PC-9 (cell line): ENCODE data around the gene FLNC. TPM values are rescaled to one million over a fixed set of nuclear protein-coding genes. Genes with fewer than 3 reads are reported as not detected.

Experiments
- BruUV-seq: library from RNA; stranded (reverse); fragments of 400-500 nt; replicated peaks from 2 replicates; lab custom pipeline; 2021; lab: Mats Ljungman, UMichigan
- CTCF ChIA-PET: fragments of 300-600 bp; sonication (Branson Sonifier 250); formaldehyde crosslinking; loops from one replicate; lab custom pipeline; 2022; ENCODE audit warnings: antibody characterized with exemption; lab: Charles Lee
- POLR2A ChIA-PET: fragments of 300-600 bp; sonication (Branson Sonifier 250); formaldehyde crosslinking; loops from one replicate; lab custom pipeline; 2022; ENCODE audit warnings: antibody characterized with exemption; ENCODE audit not compliant: unreplicated experiment; lab: Charles Lee
- DNase-seq, 2 experiments: peaks; one replicate each; pipeline versions ENCODE4 v3.0.0 to v3.0.0-alpha.2; 2015 to 2022; ENCODE audit warnings: mixed read lengths in 1 of 2
- H2AFZ ChIP-seq: fragments of 200-600 bp; sonication (generic); 2 replicates; pipeline ENCODE4 v1.8.1; 2017; ENCODE audit warnings: antibody characterized with exemption
- H3F3A ChIP-seq: fragments of 200-600 bp; sonication (generic); 2 replicates; pipeline ENCODE4 v1.8.1; 2017; ENCODE audit warnings: antibody characterized with exemption, mild to moderate bottlenecking, low read depth; ENCODE audit not compliant: insufficient read depth
- H3K27ac ChIP-seq: fragments of 200-600 bp; sonication (generic); 2 replicates; pipeline ENCODE4 v1.6.1; 2016; ENCODE audit warnings: mixed run types
- H3K27me3 ChIP-seq: fragments of 200-600 bp; sonication (generic); 2 replicates; pipeline ENCODE4 v1.6.1; 2016; ENCODE audit warnings: low read depth, mixed run types; ENCODE audit not compliant: insufficient read depth
- H3K36me3 ChIP-seq: fragments of 200-600 bp; sonication (generic); 2 replicates; pipeline ENCODE4 v1.6.1; 2016; ENCODE audit warnings: low read depth, mixed run types
- H3K4me1 ChIP-seq: fragments of 200-600 bp; sonication (generic); replicated peaks from 2 replicates; pipeline ENCODE4 v1.6.1; 2016; ENCODE audit warnings: mixed run types; ENCODE audit not compliant: insufficient read depth
- H3K4me2 ChIP-seq: fragments of 200-600 bp; sonication (generic); 2 replicates; pipeline ENCODE4 v1.6.1; 2017; ENCODE audit warnings: mixed run types
- H3K4me3 ChIP-seq: fragments of 200-600 bp; sonication (generic); 2 replicates; pipeline ENCODE4 v1.6.1; 2016; ENCODE audit warnings: mixed run types
- H3K79me2 ChIP-seq: fragments of 200-600 bp; sonication (generic); 2 replicates; pipeline ENCODE4 v1.6.1; 2017; ENCODE audit warnings: low read depth, mixed run types
- H3K9me2 ChIP-seq: fragments of 200-600 bp; sonication (generic); 2 replicates; pipeline ENCODE4 v1.8.1; 2017; ENCODE audit warnings: mild to moderate bottlenecking; ENCODE audit not compliant: insufficient read depth
- H3K9me3 ChIP-seq: fragments of 200-600 bp; sonication (generic); 2 replicates; pipeline ENCODE4 v1.8.1; 2016; ENCODE audit warnings: low read depth; ENCODE audit not compliant: insufficient read depth
- H4K20me1 ChIP-seq: fragments of 200-600 bp; sonication (generic); 2 replicates; pipeline ENCODE4 v1.8.1; 2017; ENCODE audit not compliant: insufficient read depth
- CTCF ChIP-seq: fragments of 200-600 bp; sonication (generic); conservative IDR thresholded peaks from 2 replicates; pipeline ENCODE4 v1.6.1; 2017; ENCODE audit warnings: mixed run types, antibody characterized with exemption, mild to moderate bottlenecking, moderate library complexity
- EZH2 ChIP-seq: fragments of 200-600 bp; sonication (generic); IDR thresholded peaks from 2 replicates; pipeline ENCODE4 v1.8.0; 2017; ENCODE audit warnings: antibody characterized with exemption, low read depth
- intact Hi-C: fragments of 100-400 bp; cut with micrococcal nuclease; formaldehyde crosslinking; loops from one replicate; pipeline ENCODE4 v1.10.0; 2022; ENCODE audit not compliant: unreplicated experiment
- total RNA-seq: library from RNA; stranded (reverse); gene quantifications from 2 replicates; pipeline ENCODE4 v1.2.3, GENCODE V29; 2021

FLNC gene
- total RNA-seq, 1 experiment from 2014 or later = 75.5 TPM

GRCh38 chr7:128809363-128809762, 20.8 kb upstream of the FLNC start:
- ChIA-PET CTCF (interaction anchor here (0.5 to 0.6 kb wide), 2 partner anchors 53 to 414 kb away, joined by 3 to 4 read pairs; partner anchors contain the start of gene ATP6V1F), POLR2A (interaction anchor here (0.7 kb wide), 1 partner anchor 354 kb away, joined by 6 read pairs; no protein-coding TSS in a partner anchor)
- TF ChIP-seq EZH2 = no peak
- TF ChIP-seq CTCF = no peak

GRCh38 chr7:128810473-128810872, 19.7 kb upstream of the FLNC start:
- Histone ChIP-seq H3F3A (peaks cover 10% of the 10 kb centered on the region; the same call in 1 of the 2 replicates), H3K27ac (no peak overlapping the region), H3K4me3 (no peak overlapping the region), H3K9me2 (no peaks in the 10 kb centered on the region), H3K79me2 (no peaks in the 10 kb centered on the region), H3K9me3 (no peaks in the 10 kb centered on the region), H3K4me1 (peaks cover 12% of the 10 kb centered on the region), H3K36me3 (no peaks in the 10 kb centered on the region), H3K27me3 (no peaks in the 10 kb centered on the region), H2AFZ (no peak overlapping the region), H3K4me2 (no peak overlapping the region), H4K20me1 (no peaks in the 10 kb centered on the region)
- TF ChIP-seq CTCF = no peak
- no peak for TF ChIP-seq EZH2
- CTCF ChIA-PET = no interaction called here
- DNase-seq = no peak
- intact Hi-C loops = no loop called here
- POLR2A ChIA-PET = no interaction called here
- BruUV-seq = no TSS peak

More at GRCh38 chr7:128809363-128809762, 20.8 kb upstream of the FLNC start:
- Histone ChIP-seq H3K36me3 (no peaks in the 10 kb centered on the region), H3K27ac (no peak overlapping the region), H3K4me2 (no peak overlapping the region), H3K9me2 (no peaks in the 10 kb centered on the region), H3K9me3 (no peaks in the 10 kb centered on the region), H3K79me2 (no peaks in the 10 kb centered on the region), H3F3A (peaks cover 10% of the 10 kb centered on the region; the same call in 1 of the 2 replicates), H4K20me1 (no peaks in the 10 kb centered on the region), H3K4me1 (peaks cover 12% of the 10 kb centered on the region), H3K27me3 (no peaks in the 10 kb centered on the region), H3K4me3 (no peak overlapping the region), H2AFZ (no peak overlapping the region)
- intact Hi-C loops = no loop called here
- no peak for DNase-seq
- no TSS peak for BruUV-seq

GRCh38 chr7:128810997-128811396, 19.2 kb upstream of the FLNC start:
- H3K4me1 ChIP-seq = peaks cover 12% of the 10 kb centered on the region
- no peak overlapping the region for H3K4me3 ChIP-seq
- no peaks in the 10 kb centered on the region for H3K79me2 ChIP-seq
- intact Hi-C loops = no loop called here
- TF ChIP-seq CTCF (no peak), EZH2 (no peak)
- CTCF ChIA-PET = no interaction called here
- peaks cover 10% of the 10 kb centered on the region; the same call in 1 of the 2 replicates for H3F3A ChIP-seq
- H3K36me3 ChIP-seq = no peaks in the 10 kb centered on the region
- H3K9me3 ChIP-seq = no peaks in the 10 kb centered on the region
- POLR2A ChIA-PET = no interaction called here
- no peaks in the 10 kb centered on the region for H3K27me3 ChIP-seq
- no peak overlapping the region for H3K4me2 ChIP-seq
- H2AFZ ChIP-seq = no peak overlapping the region
- H3K9me2 ChIP-seq = no peaks in the 10 kb centered on the region
- H3K27ac ChIP-seq = no peak overlapping the region
- H4K20me1 ChIP-seq = no peaks in the 10 kb centered on the region
- no TSS peak for BruUV-seq
- DNase-seq = no peak
